Tibial nerve (tissue), 4 donors: ENCODE data around the gene RAX2. TPM values are rescaled to one million over a fixed set of nuclear protein-coding genes. Genes with fewer than 3 reads are reported as not detected.
A peak's percentile ranks its signal among the peaks of the same experiment; 100 is the strongest.

ENCODE experiments used
- DNase-seq, 2 donors: peaks; one replicate each; pipeline ENCODE4 v3.0.0-alpha.2; 2019; ENCODE audit warnings: low spot score in 2 of 2
- H3K27ac ChIP-seq, 4 donors: fragments of 200-600 bp; sonication (generic) in 3 of 4; one replicate each; pipeline ENCODE4 v1.5.1; 2017 to 2019; ENCODE audit warnings: mild to moderate bottlenecking in 1 of 4
- H3K27me3 ChIP-seq, 2 donors: fragments of 200-600 bp; sonication (generic) in 1 of 2; one replicate each; pipeline versions ENCODE4 v1.5.1 to v1.6.0; 2017 to 2019
- H3K36me3 ChIP-seq, 3 donors: fragments of 200-600 bp; sonication (generic); one replicate each; pipeline ENCODE4 v1.5.1; 2018 to 2019
- H3K4me1 ChIP-seq, 4 donors: fragments of 200-600 bp; sonication (generic) in 3 of 4; one replicate each; pipeline ENCODE4 v1.5.1; 2017 to 2019
- H3K4me3 ChIP-seq, 4 donors: fragments of 200-600 bp; sonication (generic) in 3 of 4; one replicate each; pipeline ENCODE4 v1.5.1; 2017 to 2019; ENCODE audit warnings: mild to moderate bottlenecking in 1 of 4, moderate library complexity in 1 of 4
- H3K9me3 ChIP-seq, 4 donors: fragments of 200-600 bp; sonication (generic) in 3 of 4; one replicate each; pipeline ENCODE4 v1.5.1; 2017 to 2019
- CTCF ChIP-seq, 5 experiments: fragments of 200-600 bp in 3 of 5; fragments of 450-650 bp in 2 of 5; sonication (generic) in 3 of 5; IDR thresholded peaks; one replicate each; pipeline ENCODE4 v1.5.1; 2016 to 2019; ENCODE audit warnings: antibody characterized with exemption in 5 of 5, mild to moderate bottlenecking in 3 of 5, moderate library complexity in 2 of 5
- EP300 ChIP-seq, 2 donors: sonication (generic); formaldehyde crosslinking; IDR thresholded peaks; one replicate each; pipeline ENCODE4 v1.6.1; 2017; ENCODE audit warnings: antibody characterized with exemption in 2 of 2, mild to moderate bottlenecking in 1 of 2
- POLR2A ChIP-seq, 2 donors: fragments of 450-650 bp; IDR thresholded peaks; one replicate each; pipeline ENCODE4 v1.6.1; 2017; ENCODE audit warnings: antibody characterized with exemption in 2 of 2, mild to moderate bottlenecking in 2 of 2, moderate library complexity in 2 of 2
- WGBS, 2 donors: methylation state at CpG; one replicate each; pipeline ENCODE4 v1.1.5; 2018; 5-methylcytosine and 5-hydroxymethylcytosine counted together
- total RNA-seq, 4 donors: library from RNA; depleted of rRNA; stranded (reverse); fragments of >200 nt; gene quantifications; one replicate each; pipeline ENCODE4 v1.1.0, GENCODE V29; 2016

The RAX2 gene
- total RNA-seq, 4 donors from 2014 or later: not detected

- TF ChIP-seq EP300 (IDR thresholded peaks at IDR 0.05) (no peak), CTCF (IDR thresholded peaks at IDR 0.05) (no peak), POLR2A (IDR thresholded peaks at IDR 0.05) (no peak)
- H3K4me1 ChIP-seq: peaks cover 0 to 27% (median 2%) of the 10 kb centered on the region in 4 donors
- H3K36me3 ChIP-seq: no peaks in the 10 kb centered on the region
- peaks cover 3 to 75% of the 10 kb centered on the region in 2 donors for H3K27me3 ChIP-seq
- no peak for DNase-seq
- no peak overlapping the region for H3K4me3 ChIP-seq
- no peak overlapping the region for H3K27ac ChIP-seq
- H3K9me3 ChIP-seq: no peaks in the 10 kb centered on the region
- WGBS, 2 donors: 33 to 34% methylated on average over 8 of the region's 8 CpGs
Observed at GRCh38 chr19:3723883-3724282, 48.1 kb downstream of the RAX2 start.

GRCh38 chr19:3723110-3723488 is 48.9 kb downstream of the RAX2 start:
- Histone ChIP-seq H3K27ac (no peak overlapping the region), H3K4me1 (peaks cover 0 to 29% (median 2%) of the 10 kb centered on the region in 4 donors), H3K36me3 (no peaks in the 10 kb centered on the region), H3K27me3 (peaks cover 3 to 83% of the 10 kb centered on the region in 2 donors), H3K4me3 (no peak overlapping the region), H3K9me3 (no peaks in the 10 kb centered on the region)
- TF ChIP-seq CTCF (IDR thresholded peaks at IDR 0.05) (no peak), EP300 (IDR thresholded peaks at IDR 0.05) (no peak), POLR2A (IDR thresholded peaks at IDR 0.05) (no peak)
- DNase-seq: no peak
- 74 to 78% methylated on average over 5 of the region's 5 CpGs for WGBS, 2 donors

- peak overlapping the region in 1 of 4 donors; percentile 65 for H3K27ac ChIP-seq
- no peak for DNase-seq
- H3K36me3 ChIP-seq: no peaks in the 10 kb centered on the region
- TF ChIP-seq CTCF (IDR thresholded peaks at IDR 0.05) (no peak), POLR2A (IDR thresholded peaks at IDR 0.05) (no peak), EP300 (IDR thresholded peaks at IDR 0.05) (no peak)
- 3 to 5% methylated on average over 9 to 29 of the region's 30 CpGs for WGBS, 2 donors
- no peaks in the 10 kb centered on the region for H3K9me3 ChIP-seq
- H3K4me3 ChIP-seq: peak overlapping the region in 1 of 4 donors; percentile 31
- H3K27me3 ChIP-seq: peaks cover 3 to 83% of the 10 kb centered on the region in 2 donors
- H3K4me1 ChIP-seq: peaks cover 0 to 29% (median 2%) of the 10 kb centered on the region in 4 donors
Observed at GRCh38 chr19:3722443-3723109, 49.5 kb downstream of the RAX2 start.

- 1 to 2% methylated on average over 22 to 25 of the region's 26 CpGs for WGBS, 2 donors
- no peaks in the 10 kb centered on the region for H3K9me3 ChIP-seq
- peak overlapping the region in 2 of 4 donors; percentile 15 to 31 for H3K4me3 ChIP-seq
- no peak for DNase-seq
- H3K36me3 ChIP-seq: no peaks in the 10 kb centered on the region
- H3K27me3 ChIP-seq: peaks cover 3 to 83% of the 10 kb centered on the region in 2 donors
- no peak for TF ChIP-seq EP300 (IDR thresholded peaks at IDR 0.05)
- no peak for TF ChIP-seq CTCF (IDR thresholded peaks at IDR 0.05)
- no peak for TF ChIP-seq POLR2A (IDR thresholded peaks at IDR 0.05)
- peaks cover 0 to 29% (median 2%) of the 10 kb centered on the region in 4 donors for H3K4me1 ChIP-seq
- peak overlapping the region in 1 of 4 donors; percentile 65 for H3K27ac ChIP-seq
Observed at GRCh38 chr19:3721887-3722442, 50.1 kb downstream of the RAX2 start.
